T1000 (cell line): ENCODE measurements around the gene MDM2.
"Not testable (repeated sequence)": the region's sequence is repeated elsewhere in the genome, so short reads cannot be mapped to it uniquely, and the experiment has no call there.

Experiments
- DNase-seq: peaks from one replicate; lab custom pipeline; 2025; ENCODE audit warnings: mixed read lengths; lab: John Stamatoyannopoulos, UW

The MDM2 gene

GRCh38 chr12:68806488-68807237 lies 1.3 kb upstream of the MDM2 start:
- DNase-seq = no peak

DNA sequence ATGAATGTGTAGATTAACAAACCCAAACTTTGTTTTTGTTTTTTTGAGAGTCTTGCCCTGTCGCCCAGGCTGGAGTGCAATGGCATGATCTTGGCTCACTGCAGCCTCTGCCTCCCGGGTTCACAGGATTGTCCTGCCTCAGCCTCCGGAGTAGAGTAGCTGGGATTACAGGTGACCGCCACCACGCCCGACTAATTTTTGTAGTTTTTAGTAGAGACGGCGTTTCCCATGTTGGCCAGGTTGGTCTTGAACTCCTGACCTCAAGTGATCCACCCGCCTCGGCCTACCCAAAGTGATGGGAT lies 752 bp upstream of the MDM2 start:
- DNase-seq = not testable (repeated sequence)

DNA sequence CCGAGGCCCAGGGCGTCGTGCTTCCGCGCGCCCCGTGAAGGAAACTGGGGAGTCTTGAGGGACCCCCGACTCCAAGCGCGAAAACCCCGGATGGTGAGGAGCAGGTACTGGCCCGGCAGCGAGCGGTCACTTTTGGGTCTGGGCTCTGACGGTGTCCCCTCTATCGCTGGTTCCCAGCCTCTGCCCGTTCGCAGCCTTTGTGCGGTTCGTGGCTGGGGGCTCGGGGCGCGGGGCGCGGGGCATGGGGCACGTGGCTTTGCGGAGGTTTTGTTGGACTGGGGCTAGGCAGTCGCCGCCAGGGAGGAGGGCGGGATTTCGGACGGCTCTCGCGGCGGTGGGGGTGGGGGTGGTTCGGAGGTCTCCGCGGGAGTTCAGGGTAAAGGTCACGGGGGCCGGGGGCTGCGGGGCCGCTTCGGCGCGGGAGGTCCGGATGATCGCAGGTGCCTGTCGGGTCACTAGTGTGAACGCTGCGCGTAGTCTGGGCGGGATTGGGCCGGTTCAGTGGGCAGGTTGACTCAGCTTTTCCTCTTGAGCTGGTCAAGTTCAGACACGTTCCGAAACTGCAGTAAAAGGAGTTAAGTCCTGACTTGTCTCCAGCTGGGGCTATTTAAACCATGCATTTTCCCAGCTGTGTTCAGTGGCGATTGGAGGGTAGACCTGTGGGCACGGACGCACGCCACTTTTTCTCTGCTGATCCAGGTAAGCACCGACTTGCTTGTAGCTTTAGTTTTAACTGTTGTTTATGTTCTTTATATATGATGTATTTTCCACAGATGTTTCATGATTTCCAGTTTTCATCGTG lies 612 bp downstream of the MDM2 start:
- peak; percentile 100 for DNase-seq

DNA sequence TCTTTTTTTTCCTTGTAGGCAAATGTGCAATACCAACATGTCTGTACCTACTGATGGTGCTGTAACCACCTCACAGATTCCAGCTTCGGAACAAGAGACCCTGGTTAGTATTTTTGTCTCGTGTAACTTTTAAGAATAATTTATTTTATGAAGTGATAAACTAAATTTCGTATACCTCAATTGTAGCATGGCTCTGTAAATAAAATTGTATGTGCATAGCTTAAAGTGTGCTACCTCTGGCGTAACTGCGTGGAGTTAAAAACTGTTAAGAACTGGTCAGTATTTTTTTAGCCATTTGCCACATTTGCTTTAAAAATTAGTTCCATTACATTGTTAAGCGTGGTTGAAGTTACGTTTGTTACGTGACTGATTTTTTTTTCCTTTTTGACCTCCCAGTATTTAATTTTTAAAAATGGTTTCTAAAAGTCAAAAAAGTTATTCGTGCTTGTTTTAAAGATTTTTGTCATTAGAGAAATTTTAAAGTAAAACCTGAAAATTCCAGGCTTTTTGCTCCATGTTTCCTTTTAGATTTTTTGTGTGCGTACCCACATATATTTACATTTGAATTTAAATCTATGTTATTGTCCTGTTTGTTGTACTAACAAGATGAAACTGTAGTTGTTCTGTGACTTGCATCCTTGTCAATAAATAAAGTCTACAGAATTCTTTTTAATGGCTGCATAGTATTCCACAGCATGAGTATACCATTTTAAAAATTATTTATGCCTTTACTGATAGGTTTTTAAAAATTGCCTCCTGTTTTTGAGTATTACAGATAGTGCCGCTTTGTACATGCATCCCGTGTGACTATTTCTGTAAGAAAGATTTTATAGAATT lies 1.4 kb downstream of the MDM2 start:
- DNase-seq = no peak

DNA sequence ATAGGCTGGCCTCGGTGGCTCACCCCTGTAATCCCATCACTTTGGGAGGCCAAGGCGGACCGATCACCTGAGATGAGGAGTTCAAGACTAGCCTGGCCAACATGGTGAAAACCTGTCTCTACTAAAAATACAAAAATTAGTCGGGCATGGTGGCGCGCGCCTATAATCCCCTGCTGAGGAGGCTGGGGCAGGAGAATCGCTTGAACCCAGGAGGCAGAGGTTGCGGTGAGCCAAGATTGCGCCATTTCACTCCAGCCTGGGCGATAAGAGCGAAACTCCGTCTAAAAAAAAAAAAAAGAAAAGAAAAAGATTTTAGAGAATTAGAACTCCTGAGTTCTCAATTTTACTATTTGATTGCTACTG lies 2.0 kb downstream of the MDM2 start:
- DNase-seq = not testable (repeated sequence)

- DNase-seq = not testable (repeated sequence)
Measured at GRCh38 chr12:68811573-68811972, 3.6 kb downstream of the MDM2 start.

DNA sequence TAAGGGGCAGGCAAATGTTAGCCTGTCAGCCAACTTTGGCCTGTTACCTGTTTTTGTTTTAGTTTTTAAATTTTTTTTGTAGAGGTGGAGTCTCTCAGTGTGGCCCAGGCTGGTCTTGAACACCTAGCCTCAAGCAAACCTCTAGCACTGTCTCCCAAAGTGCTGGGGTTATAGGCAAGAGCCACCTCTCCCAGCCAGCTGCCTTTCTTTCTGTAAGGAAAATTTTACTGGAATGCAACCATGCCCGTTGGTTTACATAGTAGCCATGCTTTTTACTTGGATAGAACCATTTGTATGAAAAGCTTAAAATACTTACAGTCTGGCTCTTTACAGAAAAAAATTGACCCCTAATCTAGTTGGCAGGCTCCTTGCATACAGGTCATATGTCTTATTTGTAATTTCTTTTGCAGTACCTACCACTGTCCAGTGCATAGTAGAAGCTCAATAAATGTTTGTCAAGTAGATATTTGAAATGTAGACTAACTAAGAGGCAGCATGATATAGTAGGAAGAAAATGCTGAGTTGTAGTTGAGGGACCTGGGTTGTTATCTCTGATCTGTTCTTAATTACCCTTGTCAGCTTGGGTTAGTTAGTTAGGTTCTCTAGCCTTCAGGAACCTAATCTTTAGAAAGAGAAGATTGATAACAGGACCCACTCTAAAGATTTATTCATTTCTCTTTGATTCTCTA lies 4.7 kb downstream of the MDM2 start:
- no peak for DNase-seq

DNA sequence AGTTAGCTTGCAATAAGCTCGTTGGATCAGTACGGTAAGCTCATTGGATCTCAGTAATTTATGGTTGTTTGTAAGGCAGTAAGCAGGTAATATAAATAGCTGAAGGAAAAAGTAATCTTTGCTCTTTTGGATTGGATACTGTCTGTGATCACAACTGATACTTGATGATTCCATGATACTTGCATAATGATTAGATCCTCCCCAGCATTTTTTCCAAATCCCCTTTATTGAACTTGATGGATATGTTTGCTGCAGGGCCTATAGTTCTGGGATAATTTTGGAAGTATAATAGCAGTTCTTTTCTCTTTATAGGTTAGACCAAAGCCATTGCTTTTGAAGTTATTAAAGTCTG lies 5.2 kb downstream of the MDM2 start:
- DNase-seq = no peak

GRCh38 chr12:68814490-68815231 lies 6.7 kb downstream of the MDM2 start:
- DNase-seq = no peak

- no peak for DNase-seq
Measured at GRCh38 chr12:68815232-68815927, 7.4 kb downstream of the MDM2 start.

GRCh38 chr12:68815928-68816800 lies 8.2 kb downstream of the MDM2 start:
- DNase-seq = no peak

DNA sequence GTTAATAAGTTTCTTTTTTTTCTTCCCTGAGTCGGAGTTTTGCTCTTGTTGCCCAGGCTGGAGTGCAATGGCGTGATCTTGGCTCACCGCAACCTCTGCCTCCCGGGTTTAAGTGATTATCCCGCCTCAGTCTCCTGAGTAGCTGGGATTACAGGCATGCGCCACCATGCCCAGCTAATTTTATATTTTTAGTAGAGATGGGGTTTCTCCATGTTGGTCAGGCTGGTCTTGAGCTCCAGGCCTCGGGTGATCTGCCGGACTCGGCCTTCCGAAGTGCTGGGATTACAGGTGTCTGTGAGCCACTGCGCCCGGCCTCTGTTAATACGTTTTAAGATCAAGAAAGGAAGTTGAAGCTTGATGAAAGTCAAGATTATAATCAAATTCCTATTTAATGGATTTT lies 11.5 kb downstream of the MDM2 start:
- not testable (repeated sequence) for DNase-seq

DNA sequence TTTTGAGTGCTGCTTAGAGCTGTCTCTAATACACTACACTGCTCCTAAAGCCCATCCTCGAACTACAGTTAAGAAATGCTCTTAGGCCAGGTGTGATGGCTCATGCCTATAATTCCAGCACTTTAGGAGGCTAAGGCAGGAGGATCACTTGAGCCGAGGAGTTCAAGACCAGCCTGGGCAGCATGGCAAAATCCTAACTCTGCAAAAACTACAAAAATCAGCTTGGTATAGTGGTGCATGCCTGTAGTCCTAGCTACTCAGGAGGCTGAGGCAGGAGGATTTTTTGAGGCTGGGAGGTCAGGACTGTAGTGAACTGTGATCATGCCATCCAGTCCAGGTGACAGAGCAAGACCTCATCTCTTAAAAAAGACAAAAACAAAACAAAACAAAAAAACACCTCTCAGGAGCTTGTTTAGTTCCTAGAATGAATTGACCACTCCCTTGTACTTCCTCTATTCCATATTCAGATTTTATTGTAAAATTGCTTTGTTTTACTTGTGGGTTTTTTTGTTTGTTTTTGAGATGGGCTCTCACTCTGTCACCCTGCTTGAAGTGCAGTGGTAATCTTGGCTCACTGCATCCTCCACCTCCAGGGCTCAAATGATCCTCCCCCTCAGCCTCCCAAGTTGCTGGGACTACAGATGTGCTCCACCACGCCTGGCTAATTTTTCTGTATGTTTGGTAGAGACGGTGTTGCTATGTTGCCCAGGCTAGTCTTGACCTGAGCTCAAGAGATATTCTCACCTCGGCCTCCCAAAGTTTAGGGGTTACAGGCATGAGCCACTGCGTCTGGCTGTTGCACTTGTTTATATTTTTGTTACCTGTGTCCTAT lies 13.6 kb downstream of the MDM2 start:
- DNase-seq = no peak

- DNase-seq = no peak
Measured at GRCh38 chr12:68823696-68824095, 15.7 kb downstream of the MDM2 start.

GRCh38 chr12:68824131-68824530 lies 16.2 kb downstream of the MDM2 start:
- DNase-seq = no peak

DNA sequence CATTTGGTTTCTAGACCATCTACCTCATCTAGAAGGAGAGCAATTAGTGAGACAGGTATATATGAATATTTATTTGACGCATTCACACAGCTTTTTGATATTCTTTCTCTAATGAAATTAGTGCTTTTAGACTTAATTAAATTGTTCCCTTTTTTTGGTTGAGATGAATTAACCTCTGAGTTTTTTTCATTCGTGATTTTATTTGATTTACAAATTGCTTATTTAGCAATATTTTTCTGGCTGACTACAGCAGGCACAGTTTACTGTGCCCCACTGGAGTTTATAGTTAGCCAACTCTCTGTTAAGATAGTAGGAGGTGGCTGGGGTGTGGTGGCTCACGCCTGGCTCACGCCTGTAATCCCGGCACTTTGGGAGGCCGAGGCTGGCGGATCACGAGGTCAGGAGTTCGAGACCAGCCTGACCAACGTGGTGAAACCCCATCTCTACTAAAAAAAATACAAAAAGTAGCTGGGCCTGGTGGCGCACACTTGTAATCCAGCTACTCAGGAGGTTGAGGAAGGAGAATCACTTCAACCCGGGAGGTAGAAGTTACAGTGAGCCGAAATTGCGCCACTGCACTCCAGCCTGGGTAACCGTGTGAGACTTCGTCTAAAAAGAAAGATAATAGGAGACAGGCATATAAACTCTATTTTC lies 16.7 kb downstream of the MDM2 start:
- no peak for DNase-seq

- no peak for DNase-seq
Measured at GRCh38 chr12:68825569-68826217, 17.7 kb downstream of the MDM2 start.
